NCI-H2107 (cell line): ENCODE data around the gene VCX2.
"Not testable (repeated sequence)": the region's sequence is repeated elsewhere in the genome, so short reads cannot be mapped to it uniquely, and the experiment has no call there.

Source experiments
- DNase-seq: peaks from one replicate; lab custom pipeline; 2025; lab: John Stamatoyannopoulos, UW

Gene VCX2

GRCh38 chrX:8121391-8121790 lies 49.7 kb downstream of the VCX2 start:
- not testable (repeated sequence) for DNase-seq
